IMR-90 (cell line): ENCODE measurements around the gene NRP1. TPM values are rescaled to one million over a fixed set of nuclear protein-coding genes. Genes with fewer than 3 reads are reported as not detected.
A peak's percentile ranks its signal among the peaks of the same experiment; 100 is the strongest.

Source experiments
- ATAC-seq: fragments of 200-7000 bp; cut with Tn5 transposase; 2 replicates; pipeline ENCODE4 v1.9.1; 2020; ENCODE audit warnings: low read depth, mild to moderate bottlenecking, moderate library complexity
- BruUV-seq: library from RNA; stranded (reverse); fragments of 400-500 nt; replicated peaks from 2 replicates; lab custom pipeline; 2021; lab: Mats Ljungman, UMichigan
- CTCF ChIA-PET: fragments of 300-600 bp; formaldehyde crosslinking; extraction: SDS; loops from one replicate; lab custom pipeline; 2021; ENCODE audit warnings: antibody characterized with exemption; lab: Yijun Ruan, JAX
- POLR2A ChIA-PET: fragments of 300-600 bp; sonication (Branson Sonifier 250); formaldehyde crosslinking; loops from one replicate; lab custom pipeline; 2022; ENCODE audit warnings: antibody characterized with exemption; ENCODE audit not compliant: unreplicated experiment; lab: Charles Lee
- DNase-seq: peaks from one replicate; pipeline ENCODE4 v3.0.0; 2013
- H2AFZ ChIP-seq: replicated peaks from 2 replicates; pipeline ENCODE3; 2013; ENCODE audit warnings: low read length, mild to moderate bottlenecking; ENCODE audit not compliant: poor library complexity
- H2AK5ac ChIP-seq: 2 replicates; pipeline ENCODE4 v1.6.1; 2013; ENCODE audit warnings: low read depth, low read length, inconsistent platforms
- H2AK9ac ChIP-seq: replicated peaks from 2 replicates; pipeline ENCODE3; 2013; ENCODE audit warnings: mild to moderate bottlenecking, low read depth, low read length, moderate library complexity; ENCODE audit not compliant: poor library complexity
- H2BK120ac ChIP-seq: 2 replicates; pipeline ENCODE4 v1.6.1; 2013; ENCODE audit warnings: low read depth, low read length, inconsistent platforms
- H2BK15ac ChIP-seq: 3 replicates; pipeline ENCODE4 v1.6.1; 2013; ENCODE audit warnings: low read depth, low read length, inconsistent platforms
- H2BK20ac ChIP-seq: 2 replicates; pipeline ENCODE4 v1.6.1; 2013; ENCODE audit warnings: low read depth, mild to moderate bottlenecking, inconsistent platforms, low read length, moderate library complexity
- H2BK5ac ChIP-seq: 2 replicates; pipeline ENCODE4 v1.6.1; 2013; ENCODE audit warnings: mild to moderate bottlenecking, low read depth, low read length, inconsistent platforms; ENCODE audit not compliant: poor library complexity, severe bottlenecking
- H3K14ac ChIP-seq: replicated peaks from 2 replicates; pipeline ENCODE4 v1.6.1; 2013; ENCODE audit warnings: low read depth, low read length, inconsistent platforms
- H3K18ac ChIP-seq: 2 replicates; pipeline ENCODE4 v1.6.1; 2013; ENCODE audit warnings: low read depth, low read length, control low read depth
- H3K23ac ChIP-seq: 2 replicates; pipeline ENCODE4 v1.6.1; 2013; ENCODE audit warnings: low read depth, low read length, inconsistent platforms
- H3K27ac ChIP-seq: 2 replicates; pipeline ENCODE4 v1.5.1; 2013; ENCODE audit warnings: mild to moderate bottlenecking, control low read depth, low read length; ENCODE audit not compliant: insufficient read depth
- H3K27me3 ChIP-seq: 2 replicates; pipeline ENCODE4 v1.6.1; 2013; ENCODE audit warnings: low read length; ENCODE audit not compliant: control insufficient read depth, insufficient read depth
- H3K36me3 ChIP-seq: 2 replicates; pipeline ENCODE4 v1.6.1; 2013; ENCODE audit warnings: low read length, mixed read lengths; ENCODE audit not compliant: control insufficient read depth, insufficient read depth
- H3K4ac ChIP-seq: 2 replicates; pipeline ENCODE4 v1.6.1; 2013; ENCODE audit warnings: low read depth, low read length, inconsistent platforms
- H3K4me1 ChIP-seq: 2 replicates; pipeline ENCODE4 v1.6.1; 2013; ENCODE audit warnings: low read length, mixed read lengths; ENCODE audit not compliant: control insufficient read depth, insufficient read depth
- H3K4me2 ChIP-seq: 2 replicates; pipeline ENCODE4 v1.6.1; 2013; ENCODE audit warnings: low read depth, mild to moderate bottlenecking, control low read depth, low read length, moderate library complexity
- H3K4me3 ChIP-seq: 2 replicates; pipeline ENCODE4 v1.5.1; 2013; ENCODE audit warnings: low read depth, mild to moderate bottlenecking, control low read depth, low read length, moderate library complexity; ENCODE audit not compliant: insufficient read depth
- H3K56ac ChIP-seq: 2 replicates; pipeline ENCODE4 v1.6.1; 2013; ENCODE audit warnings: low read length, inconsistent platforms; ENCODE audit not compliant: insufficient read depth; ENCODE audit errors: extremely low read depth
- H3K79me1 ChIP-seq, 2 experiments: 2 replicates each; pipeline ENCODE4 v1.6.1; 2013; ENCODE audit warnings: low read length in 2 of 2, inconsistent platforms in 1 of 2, low read depth in 1 of 2
- H3K9ac ChIP-seq: 2 replicates; pipeline ENCODE4 v1.6.1; 2013; ENCODE audit warnings: low read depth, low read length, control low read depth
- H3K9me1 ChIP-seq: 2 replicates; pipeline ENCODE4 v1.6.1; 2013; ENCODE audit warnings: low read length, inconsistent platforms; ENCODE audit not compliant: insufficient read depth
- H3K9me3 ChIP-seq: 2 replicates; pipeline ENCODE4 v1.6.1; 2013; ENCODE audit warnings: low read length; ENCODE audit not compliant: control insufficient read depth, insufficient read depth
- H4K20me1 ChIP-seq: 2 replicates; pipeline ENCODE4 v1.6.1; 2013; ENCODE audit warnings: low read length, inconsistent platforms; ENCODE audit not compliant: insufficient read depth
- H4K5ac ChIP-seq: 2 replicates; pipeline ENCODE4 v1.6.1; 2013; ENCODE audit warnings: mild to moderate bottlenecking, low read depth, low read length, control low read depth
- H4K8ac ChIP-seq, 2 experiments: 2 replicates each; pipeline ENCODE4 v1.6.1; 2013; ENCODE audit warnings: low read depth in 2 of 2, low read length in 2 of 2, control low read depth in 1 of 2, inconsistent platforms in 1 of 2
- H4K91ac ChIP-seq: 2 replicates; pipeline ENCODE4 v1.6.1; 2013; ENCODE audit warnings: low read depth, low read length, inconsistent platforms; ENCODE audit not compliant: insufficient read depth
- BHLHE40 ChIP-seq: fragments of 150-350 bp; IDR thresholded peaks from 2 replicates; pipeline ENCODE4 v1.6.1; 2016; ENCODE audit warnings: mild to moderate bottlenecking, low read depth, low read length
- CEBPB ChIP-seq: IDR thresholded peaks from 2 replicates; pipeline ENCODE4 v1.6.1; 2012; ENCODE audit warnings: low read depth, low read length, improper control_type of control experiment
- CHD1 ChIP-seq: IDR thresholded peaks from 2 replicates; pipeline ENCODE4 v1.6.1; 2012; ENCODE audit warnings: low read depth, low read length, improper control_type of control experiment
- FOS ChIP-seq: fragments of 150-350 bp; IDR thresholded peaks from 2 replicates; pipeline ENCODE4 v1.6.1; 2016; ENCODE audit warnings: low read depth, low read length
- MAFK ChIP-seq: IDR thresholded peaks from 2 replicates; pipeline ENCODE4 v1.6.1; 2012; ENCODE audit warnings: low read depth, low read length, improper control_type of control experiment
- MAZ ChIP-seq: IDR thresholded peaks from 2 replicates; pipeline ENCODE4 v1.6.1; 2012; ENCODE audit warnings: low read depth, mild to moderate bottlenecking, low read length, improper control_type of control experiment, moderate library complexity, borderline replicate concordance
- MXI1 ChIP-seq: IDR thresholded peaks from 2 replicates; pipeline ENCODE4 v1.6.1; 2012; ENCODE audit warnings: low read depth, mild to moderate bottlenecking, low read length, moderate library complexity, borderline replicate concordance
- NFE2L2 ChIP-seq: fragments of 150-350 bp; IDR thresholded peaks from 2 replicates; pipeline ENCODE4 v1.6.1; 2016; ENCODE audit warnings: low read depth, mild to moderate bottlenecking, low read length
- POLR2A ChIP-seq: IDR thresholded peaks from 2 replicates; pipeline ENCODE4 v1.6.1; 2012; ENCODE audit warnings: mild to moderate bottlenecking, low read depth, low read length
- RAD21 ChIP-seq: IDR thresholded peaks from 2 replicates; pipeline ENCODE4 v1.6.1; 2012; ENCODE audit warnings: low read length, improper control_type of control experiment
- RCOR1 ChIP-seq: IDR thresholded peaks from 2 replicates; pipeline ENCODE4 v1.6.1; 2012; ENCODE audit warnings: mild to moderate bottlenecking, low read length, improper control_type of control experiment; ENCODE audit not compliant: insufficient replicate concordance
- RFX5 ChIP-seq: IDR thresholded peaks from 2 replicates; pipeline ENCODE4 v1.8.0; 2012; ENCODE audit warnings: low read depth, mild to moderate bottlenecking, low read length, moderate library complexity
- SMC3 ChIP-seq: fragments of 150-350 bp; IDR thresholded peaks from 2 replicates; pipeline ENCODE4 v1.6.1; 2016; ENCODE audit warnings: low read depth, mild to moderate bottlenecking, antibody characterized with exemption, low read length, moderate library complexity
- whole genome bisulfite sequencing, 2 experiments: methylation state at CpG; one replicate each; pipeline versions ENCODE4 v1.1.5 to v1.1.7; 2013; ENCODE audit warnings: missing lambda C conversion rate in 2 of 2; ENCODE audit not compliant: insufficient read length in 1 of 2; ENCODE audit errors: extremely low coverage in 2 of 2; 5-methylcytosine and 5-hydroxymethylcytosine counted together
- dilution Hi-C: fragments of 300-500 bp; cut with HindIII; formaldehyde crosslinking; loops from one replicate; pipeline ENCODE4 v1.14.3; 2018; ENCODE audit warnings: low sequenced_read_pairs; ENCODE audit not compliant: unreplicated experiment
- in situ Hi-C: fragments of 300-500 bp; cut with MboI; formaldehyde crosslinking; loops from 3 replicates; pipeline ENCODE4 v1.14.3; 2019; ENCODE audit warnings: low sequenced_read_pairs, inconsistent platforms, mixed read lengths
- intact Hi-C: fragments of 100-400 bp; cut with micrococcal nuclease; formaldehyde crosslinking; loops from 2 replicates; pipeline ENCODE4 v1.10.0; 2022
- polyA plus RNA-seq, 3 experiments: library from polyadenylated mRNA; depleted of rRNA; stranded (reverse); fragments of >200 nt; gene quantifications; 2 replicates each; pipeline ENCODE4 v1.2.3, GENCODE V29; 2012; ENCODE audit warnings: low replicate concordance in 1 of 3
- total RNA-seq: library from RNA; depleted of rRNA; stranded (reverse); fragments of >200 nt; gene quantifications from 2 replicates; pipeline ENCODE4 v1.2.3, GENCODE V29; 2012
- TF ChIP-seq, protein P1 (sequence below): conservative IDR thresholded peaks from 2 replicates; pipeline ENCODE4 v1.5.1; 2012; ENCODE audit warnings: mild to moderate bottlenecking, low read depth, low read length, improper control_type of control experiment
- TF ChIP-seq, protein P2 (sequence below): fragments of 150-350 bp; IDR thresholded peaks from 2 replicates; pipeline ENCODE4 v1.6.1; 2016; ENCODE audit warnings: low read depth, mild to moderate bottlenecking, low read length, moderate library complexity, borderline replicate concordance
- TF ChIP-seq, protein P3 (sequence below): fragments of 150-350 bp; IDR thresholded peaks from 2 replicates; pipeline ENCODE4 v1.6.1; 2017; ENCODE audit warnings: mild to moderate bottlenecking, antibody characterized with exemption, low read length, low read depth

The NRP1 gene
- total and polyA plus RNA-seq, 2 of the 4 experiments (the other 2 are of a cell fraction), result 108 to 227 TPM

DNA sequence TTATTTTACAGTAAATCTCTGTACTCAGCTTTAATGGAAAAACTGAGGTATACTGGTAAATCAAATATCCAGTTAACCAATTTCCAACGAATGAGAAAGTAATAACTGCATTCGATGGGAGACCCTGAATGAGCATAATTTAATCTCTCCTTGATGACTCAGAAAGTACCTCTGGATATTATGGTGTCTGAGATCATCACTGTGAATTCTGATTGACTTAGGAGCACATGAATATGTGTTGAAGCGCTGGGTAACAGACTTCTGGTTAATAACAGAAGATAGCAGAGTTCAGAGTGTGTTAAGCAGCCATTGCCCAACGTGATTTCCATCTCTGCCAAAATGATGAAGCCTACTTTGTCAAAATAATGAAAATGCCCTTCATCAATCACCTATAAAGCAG, 116.6 kb downstream of the NRP1 start:
- intact Hi-C loops (no loop called here), dilution Hi-C loops (no loop called here), in situ Hi-C loops (no loop called here)
- H3K4ac ChIP-seq, result no peak overlapping the region
- H3K4me1 ChIP-seq, result peaks cover 13% of the 10 kb centered on the region
- H2BK15ac ChIP-seq, result no peak overlapping the region
- H2AFZ ChIP-seq, result no peak overlapping the region
- no peaks in the 10 kb centered on the region for H4K20me1 ChIP-seq
- TF ChIP-seq, protein P1, sequence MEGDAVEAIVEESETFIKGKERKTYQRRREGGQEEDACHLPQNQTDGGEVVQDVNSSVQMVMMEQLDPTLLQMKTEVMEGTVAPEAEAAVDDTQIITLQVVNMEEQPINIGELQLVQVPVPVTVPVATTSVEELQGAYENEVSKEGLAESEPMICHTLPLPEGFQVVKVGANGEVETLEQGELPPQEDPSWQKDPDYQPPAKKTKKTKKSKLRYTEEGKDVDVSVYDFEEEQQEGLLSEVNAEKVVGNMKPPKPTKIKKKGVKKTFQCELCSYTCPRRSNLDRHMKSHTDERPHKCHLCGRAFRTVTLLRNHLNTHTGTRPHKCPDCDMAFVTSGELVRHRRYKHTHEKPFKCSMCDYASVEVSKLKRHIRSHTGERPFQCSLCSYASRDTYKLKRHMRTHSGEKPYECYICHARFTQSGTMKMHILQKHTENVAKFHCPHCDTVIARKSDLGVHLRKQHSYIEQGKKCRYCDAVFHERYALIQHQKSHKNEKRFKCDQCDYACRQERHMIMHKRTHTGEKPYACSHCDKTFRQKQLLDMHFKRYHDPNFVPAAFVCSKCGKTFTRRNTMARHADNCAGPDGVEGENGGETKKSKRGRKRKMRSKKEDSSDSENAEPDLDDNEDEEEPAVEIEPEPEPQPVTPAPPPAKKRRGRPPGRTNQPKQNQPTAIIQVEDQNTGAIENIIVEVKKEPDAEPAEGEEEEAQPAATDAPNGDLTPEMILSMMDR, result no peak
- TF ChIP-seq, protein P2, sequence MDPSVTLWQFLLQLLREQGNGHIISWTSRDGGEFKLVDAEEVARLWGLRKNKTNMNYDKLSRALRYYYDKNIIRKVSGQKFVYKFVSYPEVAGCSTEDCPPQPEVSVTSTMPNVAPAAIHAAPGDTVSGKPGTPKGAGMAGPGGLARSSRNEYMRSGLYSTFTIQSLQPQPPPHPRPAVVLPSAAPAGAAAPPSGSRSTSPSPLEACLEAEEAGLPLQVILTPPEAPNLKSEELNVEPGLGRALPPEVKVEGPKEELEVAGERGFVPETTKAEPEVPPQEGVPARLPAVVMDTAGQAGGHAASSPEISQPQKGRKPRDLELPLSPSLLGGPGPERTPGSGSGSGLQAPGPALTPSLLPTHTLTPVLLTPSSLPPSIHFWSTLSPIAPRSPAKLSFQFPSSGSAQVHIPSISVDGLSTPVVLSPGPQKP, result no peak
- TF ChIP-seq MAZ (no peak), RFX5 (no peak), POLR2A (no peak), RAD21 (no peak), SMC3 (no peak), CEBPB (no peak), FOS (no peak), NFE2L2 (no peak), RCOR1 (no peak), MXI1 (no peak), MAFK (no peak), BHLHE40 (no peak), CHD1 (no peak)
- TF ChIP-seq, protein P3, sequence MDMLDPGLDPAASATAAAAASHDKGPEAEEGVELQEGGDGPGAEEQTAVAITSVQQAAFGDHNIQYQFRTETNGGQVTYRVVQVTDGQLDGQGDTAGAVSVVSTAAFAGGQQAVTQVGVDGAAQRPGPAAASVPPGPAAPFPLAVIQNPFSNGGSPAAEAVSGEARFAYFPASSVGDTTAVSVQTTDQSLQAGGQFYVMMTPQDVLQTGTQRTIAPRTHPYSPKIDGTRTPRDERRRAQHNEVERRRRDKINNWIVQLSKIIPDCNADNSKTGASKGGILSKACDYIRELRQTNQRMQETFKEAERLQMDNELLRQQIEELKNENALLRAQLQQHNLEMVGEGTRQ, result no peak
- DNase-seq, result no peak
- ChIA-PET CTCF (no interaction called here), POLR2A (no interaction called here)
- H3K36me3 ChIP-seq, result peaks cover 22% of the 10 kb centered on the region
- H3K27me3 ChIP-seq, result no peaks in the 10 kb centered on the region
- H3K9ac ChIP-seq, result no peak overlapping the region
- H2AK9ac ChIP-seq, result no peak overlapping the region
- no CpG with 5 or more reads among the region's 4 CpGs for WGBS, 2 experiments
- no peak overlapping the region for H2AK5ac ChIP-seq
- no peak overlapping the region for H3K23ac ChIP-seq
- ATAC-seq, result no peak
- H3K18ac ChIP-seq, result no peak overlapping the region
- no peak overlapping the region for H3K14ac ChIP-seq
- no peak overlapping the region for H2BK120ac ChIP-seq
- H4K8ac ChIP-seq, result no peak overlapping the region
- no peak overlapping the region for H4K91ac ChIP-seq
- H3K79me1 ChIP-seq, result peaks cover 8 to 30% of the 10 kb centered on the region in 2 experiments; a peak in 3 of 4 replicates
- peak overlapping the region; percentile 20 for H2BK5ac ChIP-seq
- H3K4me3 ChIP-seq, result no peak overlapping the region
- H3K56ac ChIP-seq, result no peak overlapping the region
- H4K5ac ChIP-seq, result peak overlapping the region; percentile 11; the same call in 1 of the 2 replicates
- no peak overlapping the region for H3K4me2 ChIP-seq
- no TSS peak for BruUV-seq
- H3K9me3 ChIP-seq, result no peaks in the 10 kb centered on the region
- no peak overlapping the region for H2BK20ac ChIP-seq
- peaks cover 6% of the 10 kb centered on the region for H3K9me1 ChIP-seq
- no peak overlapping the region for H3K27ac ChIP-seq
